Activated CD8-positive, alpha-beta memory T cell treated with anti-CD3 and anti-CD28 coated beads, Interleukin-2, amount 50 U/mL, for 1 hour (primary cell): ENCODE results near the gene CUBN.

Experiments
- DNase-seq: peaks from one replicate; pipeline ENCODE4 v3.0.0-alpha.2; 2020; ENCODE audit errors: extremely low read depth

Gene CUBN

DNA sequence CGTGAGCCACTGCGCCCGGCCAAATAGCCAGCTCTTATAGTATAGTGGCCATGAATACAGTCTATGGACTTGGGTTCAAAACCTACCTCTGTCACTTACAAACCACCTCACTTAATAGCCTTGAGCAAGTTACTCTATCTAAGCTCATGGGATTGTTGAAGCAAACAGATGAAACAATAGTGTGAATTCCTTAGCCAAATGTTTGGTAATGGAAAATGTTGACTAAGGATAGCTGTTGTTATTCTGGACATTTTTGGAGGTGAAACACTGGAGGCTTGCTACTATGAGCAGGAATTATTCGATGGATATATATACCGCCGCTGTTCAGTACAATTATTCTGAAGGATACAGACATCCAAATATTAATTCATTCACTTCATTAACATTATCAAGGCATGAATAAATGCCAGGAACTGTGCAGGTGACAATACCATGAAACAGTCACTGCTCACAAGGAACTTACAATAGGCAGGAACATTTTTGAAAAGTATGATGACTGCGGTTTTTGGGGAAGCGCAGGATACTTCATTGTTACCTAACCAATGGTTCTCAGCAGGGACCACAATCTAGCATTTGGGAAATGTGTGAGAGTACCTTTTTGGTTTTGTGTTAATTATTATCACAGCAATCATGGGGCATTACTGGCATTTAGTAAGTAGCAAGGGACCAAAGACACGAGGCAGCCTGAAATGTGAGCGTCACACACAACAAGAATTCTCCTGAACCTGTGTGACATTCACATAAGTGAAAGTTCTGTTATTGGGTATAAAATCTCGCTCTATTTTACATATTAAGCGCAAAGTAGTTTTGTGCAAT lies 55.7 kb downstream of the CUBN start:
- DNase-seq = no peak

DNA sequence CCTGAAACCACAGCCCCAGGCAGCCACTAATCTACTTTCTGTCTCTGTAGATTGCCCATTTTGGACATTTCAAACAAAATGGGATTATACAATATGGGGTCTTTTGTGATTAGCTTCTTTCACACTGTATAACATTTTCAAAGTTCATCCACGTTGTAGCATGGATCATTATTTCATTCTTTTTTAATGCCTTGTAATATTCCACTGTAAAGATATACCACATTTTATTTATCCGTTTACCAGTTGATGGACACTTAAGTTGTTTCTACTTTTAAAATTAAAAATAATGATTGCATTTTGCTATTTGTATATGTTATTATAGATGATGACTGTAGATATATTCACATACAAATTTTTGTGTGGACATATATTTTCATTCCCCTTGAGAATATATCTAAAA lies 60.7 kb downstream of the CUBN start:
- no peak for DNase-seq

DNA sequence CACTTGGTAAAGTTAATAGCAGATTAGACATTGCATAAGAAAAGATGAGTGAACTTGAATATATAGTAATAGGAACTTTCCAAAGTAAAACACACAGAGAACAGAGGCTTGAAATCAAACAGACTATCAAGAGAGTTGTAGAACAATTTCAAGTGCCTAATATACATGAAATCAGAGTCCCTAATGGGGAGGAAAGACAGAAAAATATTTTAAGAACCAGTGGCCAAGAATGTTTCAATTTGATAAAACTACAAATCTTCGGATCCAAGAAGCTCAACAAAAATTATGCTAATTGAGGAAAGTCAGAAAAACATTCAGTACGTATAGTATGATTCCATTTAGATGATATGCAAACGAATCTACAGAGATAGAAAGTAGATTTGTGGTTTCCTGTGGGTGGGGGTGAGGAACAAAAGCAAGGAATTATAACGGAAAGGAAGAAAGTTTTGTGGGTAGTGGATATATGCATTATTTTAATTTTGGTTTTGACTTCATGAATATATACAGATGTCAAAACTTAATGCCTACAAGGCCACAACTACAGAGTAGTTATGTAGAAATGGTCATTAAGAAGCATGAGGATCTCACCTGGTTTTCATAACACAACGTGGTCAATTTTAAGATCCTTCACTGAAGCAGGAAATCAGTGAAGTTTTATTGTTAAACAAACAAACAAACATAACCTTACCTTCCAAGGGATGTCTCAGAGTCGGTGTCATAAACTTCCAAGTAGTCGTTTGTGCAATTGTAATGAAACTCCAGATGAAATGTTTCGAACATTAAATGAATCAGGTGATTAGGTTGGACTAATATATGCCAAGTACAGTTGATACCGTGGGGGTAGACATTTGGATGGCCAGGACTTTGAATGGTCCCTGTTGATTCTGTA lies 62.0 kb downstream of the CUBN start:
- no peak for DNase-seq

DNA sequence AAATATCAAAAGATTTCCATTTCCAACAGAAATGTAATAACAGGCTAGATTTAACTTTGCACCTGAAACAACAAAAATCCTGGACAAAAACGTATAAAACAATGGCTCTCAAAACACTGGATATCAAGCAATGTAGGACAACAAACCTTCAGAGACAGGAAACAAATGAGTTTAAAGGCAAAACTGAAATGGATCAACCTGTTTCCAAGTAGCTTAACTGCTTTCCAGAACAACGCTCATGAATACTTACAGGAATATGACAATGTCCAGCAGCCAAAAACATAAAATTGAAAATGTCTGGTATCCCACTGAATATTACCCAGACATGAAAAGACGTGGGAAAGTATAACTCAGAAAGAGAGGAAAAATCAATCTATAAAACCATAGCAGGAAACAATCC lies 62.8 kb downstream of the CUBN start:
- DNase-seq = no peak

DNA sequence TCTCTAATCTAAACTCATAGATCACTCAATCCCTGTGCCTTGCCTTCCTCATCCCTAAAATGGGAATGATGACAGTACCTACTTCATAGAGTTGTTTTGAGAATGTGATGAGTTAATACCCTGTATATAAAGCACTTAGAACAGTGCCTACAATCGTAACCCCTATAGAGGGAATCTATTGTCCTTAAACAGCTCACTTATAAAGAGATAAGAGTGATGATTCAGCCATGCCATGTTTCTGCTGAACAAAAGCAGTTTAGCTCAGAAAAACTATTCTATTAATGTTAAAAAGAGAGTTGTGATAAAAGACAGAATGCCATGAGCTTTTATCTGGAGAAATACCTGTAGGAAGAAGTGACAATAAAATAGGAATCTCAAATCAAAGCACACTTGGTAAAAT lies 63.6 kb downstream of the CUBN start:
- no peak for DNase-seq

DNA sequence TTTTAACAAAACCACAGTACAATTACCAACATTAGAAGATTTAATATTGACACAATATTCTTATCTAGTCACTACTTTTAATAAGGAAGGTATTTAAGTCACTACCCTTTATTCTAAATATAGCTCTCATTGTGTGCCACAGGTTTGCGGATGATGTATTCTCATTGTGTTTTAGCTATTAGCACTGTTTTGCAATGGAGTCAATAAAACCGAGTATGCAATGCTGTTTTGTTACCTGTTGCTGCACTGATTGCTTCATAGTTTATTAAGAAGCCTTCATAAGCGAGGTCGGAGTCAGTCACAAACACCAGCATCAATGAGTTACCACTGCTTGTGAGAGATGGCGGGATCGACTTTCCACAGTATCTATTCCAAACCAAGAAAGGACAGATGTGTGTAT lies 64.3 kb downstream of the CUBN start:
- no peak for DNase-seq

DNA sequence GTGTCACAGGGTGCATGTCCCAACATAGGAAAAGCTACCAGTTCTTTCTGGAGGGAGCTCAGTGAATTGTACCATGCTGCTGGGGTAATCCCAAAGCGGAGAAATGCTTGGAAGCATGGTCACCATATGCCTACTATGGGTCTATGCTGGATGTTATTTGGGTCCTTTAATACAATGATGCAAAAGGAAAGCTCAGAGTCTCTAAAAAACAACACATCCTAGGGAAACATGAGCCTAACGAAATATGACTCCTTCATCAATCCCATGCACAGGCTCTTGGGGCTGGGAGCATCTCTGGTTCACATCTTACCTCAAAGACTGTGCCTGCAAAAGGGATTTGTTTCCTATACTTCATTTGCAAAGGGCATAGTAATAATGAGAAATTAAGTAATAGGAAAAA lies 65.2 kb downstream of the CUBN start:
- no peak for DNase-seq

DNA sequence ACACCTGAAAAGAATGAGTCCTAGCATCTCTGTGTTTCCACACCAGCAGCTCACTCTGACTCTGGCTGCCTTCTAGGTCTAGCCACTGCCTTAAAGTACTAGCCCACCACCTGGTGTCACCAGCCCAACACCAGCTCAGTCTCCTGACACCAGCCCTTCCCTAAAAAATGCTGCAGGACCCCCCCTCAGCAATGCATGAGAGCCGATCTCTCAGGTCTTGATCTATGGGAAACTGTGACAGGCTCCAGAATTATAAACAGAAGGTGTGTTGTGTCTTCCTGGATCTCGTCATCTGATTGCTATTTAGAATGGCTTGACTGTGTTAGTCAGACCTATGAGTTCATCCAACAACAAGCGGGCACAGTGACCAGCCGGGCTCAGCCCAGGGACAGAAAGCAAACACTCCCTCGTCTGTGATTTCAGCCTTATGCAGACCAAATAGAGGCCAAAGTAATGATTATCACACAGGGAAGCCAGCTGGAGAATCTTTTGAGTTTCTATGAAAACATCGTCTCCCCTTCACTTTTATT lies 66.6 kb downstream of the CUBN start:
- DNase-seq = no peak

DNA sequence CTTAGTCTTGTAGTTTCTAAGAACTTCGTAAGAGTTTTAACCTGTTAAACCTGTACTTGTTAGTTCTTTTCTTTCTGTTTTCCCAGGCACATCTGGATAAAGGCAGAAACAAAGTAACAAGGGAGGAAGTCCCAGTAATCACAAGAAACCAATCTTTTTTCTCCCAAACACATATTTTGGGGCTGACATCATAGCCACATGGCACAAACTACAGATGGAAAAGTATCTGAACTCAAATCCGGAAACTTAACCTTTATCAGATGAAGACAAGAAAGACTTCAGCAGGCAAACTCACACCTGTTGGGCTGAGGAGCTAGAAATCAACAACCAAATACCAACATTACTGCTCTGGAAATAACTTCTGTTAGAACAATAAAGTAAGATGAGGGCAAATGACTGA lies 67.1 kb downstream of the CUBN start:
- no peak for DNase-seq

DNA sequence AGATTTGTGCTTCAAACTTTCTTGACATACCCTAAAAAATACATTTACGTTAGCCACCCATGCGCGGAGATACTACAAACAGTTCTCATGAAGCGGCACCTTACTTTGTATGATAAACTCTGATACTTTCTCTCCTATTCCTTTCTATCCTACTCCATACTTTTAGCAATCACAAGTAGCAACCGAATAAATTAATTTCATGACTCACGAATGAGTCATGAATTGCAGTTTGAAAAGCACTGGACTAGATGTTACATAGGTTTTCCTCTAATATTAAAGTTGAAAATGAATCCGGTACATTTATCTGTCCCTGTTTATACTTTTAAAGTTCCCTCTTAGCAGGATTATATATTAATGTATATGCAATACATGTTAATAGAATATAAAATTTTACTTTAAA lies 67.6 kb downstream of the CUBN start:
- no peak for DNase-seq

DNA sequence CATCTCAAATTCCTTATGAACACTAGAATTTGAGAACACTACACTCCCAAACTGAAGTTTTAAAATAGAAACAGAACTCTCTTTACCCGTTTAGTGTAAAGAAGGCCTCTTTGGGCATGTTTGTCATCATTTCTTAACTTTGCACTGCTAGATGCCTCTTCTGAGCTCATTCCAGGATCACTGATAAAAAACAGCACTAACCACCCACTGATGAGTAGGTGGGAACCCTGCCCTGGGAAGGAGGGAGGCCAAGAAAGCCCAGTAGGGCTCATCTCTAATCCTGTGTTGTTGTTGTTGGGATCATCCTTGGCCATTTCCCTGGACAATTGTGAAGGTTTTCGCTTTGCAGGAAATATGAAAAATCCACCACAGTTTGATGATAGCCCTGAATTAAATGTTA lies 68.2 kb downstream of the CUBN start:
- DNase-seq = no peak

DNA sequence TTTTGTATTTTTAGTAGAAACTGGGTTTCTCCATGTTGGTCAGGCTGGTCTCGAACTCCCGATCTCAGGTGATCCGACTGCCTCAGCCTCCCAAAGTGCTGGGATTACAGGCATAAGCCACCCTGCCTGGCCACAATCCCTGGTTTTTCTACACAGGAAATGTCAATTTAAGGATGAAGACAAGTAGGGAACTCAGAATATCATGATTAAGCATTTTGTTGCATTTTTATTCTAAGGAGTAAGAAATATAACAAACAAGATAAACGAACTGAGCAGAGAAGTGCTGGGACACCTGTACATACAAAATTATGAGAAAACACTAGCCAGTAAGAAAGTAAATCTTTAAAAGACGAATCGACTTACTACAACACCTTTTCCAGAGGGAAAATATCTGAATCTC lies 69.3 kb downstream of the CUBN start:
- no peak for DNase-seq

DNA sequence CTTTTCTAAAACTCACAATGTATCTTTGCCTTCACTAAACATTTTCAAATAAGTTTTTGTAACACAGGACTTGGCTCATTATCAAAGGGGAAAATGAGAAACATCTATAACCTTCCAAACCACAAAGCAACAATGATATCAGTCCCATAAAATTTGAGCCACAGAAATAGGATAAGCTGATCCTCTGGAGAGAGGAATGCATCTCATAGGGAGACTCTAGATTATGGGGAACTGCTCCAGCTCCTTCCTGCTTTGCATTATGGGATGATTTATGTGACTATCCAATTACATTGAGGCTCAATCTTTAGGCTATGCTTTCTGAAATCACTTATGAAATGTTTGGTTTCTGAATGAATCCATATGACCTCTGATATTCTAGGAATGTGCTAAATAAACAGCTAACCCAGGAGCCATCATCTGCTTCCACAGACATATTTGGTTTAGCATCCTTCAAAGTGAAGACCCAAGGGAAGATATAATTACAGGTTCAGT lies 70.4 kb downstream of the CUBN start:
- no peak for DNase-seq

DNA sequence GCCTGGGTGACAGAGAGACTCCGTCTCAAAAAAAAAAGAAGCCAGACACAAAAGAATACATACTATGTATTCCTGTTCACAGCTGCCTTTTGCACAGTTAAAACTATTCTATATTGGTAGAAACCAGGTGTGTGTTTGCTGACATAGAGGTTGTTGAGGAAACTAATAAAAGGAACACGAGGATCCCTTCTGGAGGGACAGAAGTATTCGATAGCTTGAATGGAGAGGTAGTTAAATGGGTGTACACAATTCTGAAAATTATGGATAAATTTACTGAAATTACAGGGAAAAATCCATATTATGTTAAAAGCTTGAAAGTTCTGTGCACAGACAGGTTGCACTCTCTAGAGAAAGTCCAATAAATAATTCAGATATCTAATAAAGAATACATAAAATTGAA lies 71.5 kb downstream of the CUBN start:
- DNase-seq = no peak

DNA sequence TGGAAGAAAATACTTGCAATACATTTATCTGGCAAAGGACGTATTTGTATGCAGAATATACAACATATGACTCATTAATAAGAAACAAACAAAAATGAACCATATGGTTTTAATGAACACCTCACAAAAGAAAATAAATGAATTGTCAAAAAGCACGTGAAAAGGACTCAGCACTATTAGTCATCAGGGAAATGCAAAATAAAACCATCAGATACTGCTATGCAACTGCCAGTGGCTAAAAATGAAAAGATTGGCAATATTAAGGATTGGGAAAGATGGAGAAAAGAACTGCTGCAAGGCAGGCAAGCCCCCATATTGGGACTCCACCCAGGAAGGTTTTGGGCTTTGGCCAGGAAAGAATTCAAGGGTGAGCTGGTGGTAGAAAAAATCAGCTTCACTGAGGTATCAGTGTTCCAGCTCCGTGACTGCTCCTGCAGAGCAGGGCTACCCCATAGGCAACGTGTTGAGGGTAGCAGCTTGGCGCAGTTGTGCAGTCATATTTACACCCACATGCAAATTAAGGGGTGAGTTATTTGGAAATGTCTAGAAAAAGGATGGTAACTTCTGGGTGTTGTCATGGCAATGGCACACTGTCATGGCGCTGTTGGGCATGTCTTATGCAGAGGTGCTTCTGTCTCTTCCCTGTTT lies 72.7 kb downstream of the CUBN start:
- no peak for DNase-seq

DNA sequence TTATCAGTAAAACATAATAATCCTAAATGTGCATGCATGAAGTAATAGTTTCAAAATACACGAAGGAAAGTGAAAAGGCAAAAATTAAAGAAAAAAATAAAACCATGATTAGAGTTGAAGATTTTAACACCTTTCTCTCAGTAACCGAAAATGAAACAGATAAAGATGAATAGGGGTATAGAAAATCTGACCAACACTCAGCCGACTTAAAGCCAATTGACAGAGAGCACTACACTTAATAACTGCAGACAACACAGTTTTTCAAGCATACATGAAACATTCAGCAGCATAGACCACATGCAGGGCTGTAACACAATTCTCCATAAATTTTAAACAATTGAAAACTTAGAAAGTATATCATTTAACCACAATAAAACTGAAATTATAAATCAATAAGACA lies 76.1 kb downstream of the CUBN start:
- DNase-seq = no peak

DNA sequence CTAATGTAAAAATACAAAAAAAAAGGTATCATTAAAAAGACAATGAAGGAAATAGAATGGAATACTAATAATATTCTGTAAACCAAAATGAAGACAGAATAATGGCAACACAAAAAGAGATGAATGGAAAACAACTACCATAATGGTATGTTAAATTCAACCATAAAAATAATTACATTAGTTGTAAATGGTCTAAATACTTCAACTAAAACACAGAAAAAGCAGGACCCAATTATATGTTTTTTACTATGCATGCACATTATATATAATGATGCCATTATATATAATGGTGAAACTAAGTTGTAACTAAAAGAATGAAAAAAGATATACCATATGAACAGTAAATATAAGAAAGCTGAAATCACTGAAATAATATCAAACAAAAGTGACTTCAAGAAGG lies 76.5 kb downstream of the CUBN start:
- no peak for DNase-seq

DNA sequence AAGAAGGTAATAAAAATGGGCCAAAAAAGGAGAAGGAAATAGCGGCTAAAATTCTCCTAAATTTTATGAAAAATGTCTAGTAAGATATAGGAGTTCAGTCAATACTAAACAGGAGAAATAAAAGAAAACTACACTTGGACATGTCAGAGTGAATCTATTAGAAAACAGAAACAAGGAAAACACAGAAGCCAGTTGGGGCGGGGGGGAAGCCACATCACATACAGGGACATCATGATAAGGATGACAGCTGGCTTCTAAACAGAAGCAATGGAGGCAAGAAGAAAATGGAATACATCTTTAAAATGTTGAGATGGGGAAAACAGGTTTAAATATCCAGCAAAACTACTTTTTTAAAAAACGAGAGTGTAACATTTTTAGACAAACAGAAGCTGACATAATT lies 77.8 kb downstream of the CUBN start:
- DNase-seq = no peak

DNA sequence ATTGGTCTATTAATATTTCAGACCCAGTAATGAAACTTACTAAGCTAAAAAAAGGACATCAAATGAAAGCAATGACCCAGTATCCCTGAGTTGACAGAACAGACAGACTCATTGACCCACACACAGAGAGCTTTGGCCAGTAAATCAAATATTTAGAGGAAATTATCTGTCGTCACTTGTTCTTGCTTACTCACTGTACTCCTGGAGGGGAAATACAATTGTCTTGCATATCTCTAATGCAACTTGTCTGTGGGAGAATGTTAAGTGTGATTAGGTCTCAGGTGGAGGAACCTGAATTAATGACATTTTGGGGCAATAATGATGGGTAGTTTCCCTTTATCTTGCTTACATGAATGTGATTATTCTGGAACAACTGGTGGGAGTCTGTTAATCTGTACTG lies 80.4 kb downstream of the CUBN start:
- DNase-seq = no peak

DNA sequence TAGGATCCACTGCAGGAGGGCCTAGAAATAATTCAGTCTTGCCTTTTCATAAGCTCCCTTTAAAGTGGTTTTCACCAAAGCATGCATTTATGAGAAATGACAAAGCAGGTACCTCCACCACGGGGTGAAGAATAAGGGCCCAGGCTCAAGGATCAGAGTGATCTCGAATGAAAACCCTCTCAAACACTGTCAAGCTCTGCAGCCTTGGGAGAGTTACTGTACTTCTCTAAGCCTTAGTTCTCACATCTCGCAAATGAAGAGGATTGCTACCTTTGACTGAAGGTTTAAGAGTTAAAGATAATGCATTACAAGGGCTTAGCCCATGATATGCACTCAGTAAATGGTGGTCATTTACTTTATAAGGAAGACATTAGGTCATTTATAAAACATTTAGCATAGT lies 81.7 kb downstream of the CUBN start:
- DNase-seq = no peak

DNA sequence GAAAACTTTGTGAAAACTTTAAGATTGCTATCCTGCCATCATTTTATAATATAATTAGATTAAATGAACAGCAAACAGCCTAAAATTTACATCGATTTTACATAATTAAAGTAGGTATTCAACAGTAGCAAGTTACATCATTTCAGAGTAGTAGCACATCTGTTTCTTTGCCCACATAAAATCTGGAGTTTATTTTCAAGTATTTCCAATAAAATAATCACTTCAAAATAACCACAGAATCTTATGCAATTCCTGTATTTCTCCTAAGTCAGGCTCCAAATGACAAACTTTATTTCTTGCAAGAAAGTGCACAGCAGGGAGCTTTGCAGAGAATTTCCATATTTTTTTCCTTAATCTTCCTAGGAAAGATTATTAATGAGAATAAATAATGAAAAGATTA lies 82.6 kb downstream of the CUBN start:
- no peak for DNase-seq

DNA sequence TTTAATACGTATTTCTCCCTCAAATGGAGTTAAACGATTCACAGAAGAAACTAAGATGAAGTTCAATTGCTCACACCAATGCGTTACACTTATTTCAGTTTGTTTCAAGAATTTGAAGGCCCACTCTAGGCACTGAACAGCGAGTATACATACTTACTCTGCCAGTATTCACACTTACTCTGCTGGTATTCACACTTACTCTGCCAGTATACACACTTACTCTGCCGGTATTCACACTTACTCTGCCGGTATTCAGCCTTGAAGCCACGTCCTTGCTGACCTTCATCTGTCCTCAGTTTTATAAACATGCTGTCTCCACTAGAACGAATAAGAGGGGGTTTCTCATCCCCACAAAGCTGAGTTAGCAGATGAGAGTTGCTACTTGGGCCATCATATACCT lies 86.0 kb downstream of the CUBN start:
- no peak for DNase-seq
